GM12891 (cell line): ENCODE data around the gene PCNP.

Source experiments
- PAX5 ChIP-seq: IDR thresholded peaks from 2 replicates; pipeline ENCODE4 v1.6.1; 2011; ENCODE audit warnings: low read length, moderate library complexity, mild to moderate bottlenecking; ENCODE audit not compliant: insufficient read depth, severe bottlenecking
- POLR2A ChIP-seq: IDR thresholded peaks from 2 replicates; pipeline ENCODE4 v1.6.1; 2011; ENCODE audit warnings: low read depth, low read length, control low read depth
- POLR2AphosphoS5 ChIP-seq: IDR thresholded peaks from 2 replicates; pipeline ENCODE4 v1.6.1; 2011; ENCODE audit warnings: low read depth, low read length, control low read depth
- POU2F2 ChIP-seq: IDR thresholded peaks from 2 replicates; pipeline ENCODE4 v1.6.1; 2011; ENCODE audit warnings: low read depth, mild to moderate bottlenecking, control low read depth, low read length, moderate library complexity
- SPI1 ChIP-seq: IDR thresholded peaks from 2 replicates; pipeline ENCODE4 v1.6.1; 2011; ENCODE audit warnings: low read depth, low read length, control low read depth
- TAF1 ChIP-seq: IDR thresholded peaks from 2 replicates; pipeline ENCODE4 v1.6.1; 2011; ENCODE audit warnings: low read depth, low read length, control low read depth

DNA sequence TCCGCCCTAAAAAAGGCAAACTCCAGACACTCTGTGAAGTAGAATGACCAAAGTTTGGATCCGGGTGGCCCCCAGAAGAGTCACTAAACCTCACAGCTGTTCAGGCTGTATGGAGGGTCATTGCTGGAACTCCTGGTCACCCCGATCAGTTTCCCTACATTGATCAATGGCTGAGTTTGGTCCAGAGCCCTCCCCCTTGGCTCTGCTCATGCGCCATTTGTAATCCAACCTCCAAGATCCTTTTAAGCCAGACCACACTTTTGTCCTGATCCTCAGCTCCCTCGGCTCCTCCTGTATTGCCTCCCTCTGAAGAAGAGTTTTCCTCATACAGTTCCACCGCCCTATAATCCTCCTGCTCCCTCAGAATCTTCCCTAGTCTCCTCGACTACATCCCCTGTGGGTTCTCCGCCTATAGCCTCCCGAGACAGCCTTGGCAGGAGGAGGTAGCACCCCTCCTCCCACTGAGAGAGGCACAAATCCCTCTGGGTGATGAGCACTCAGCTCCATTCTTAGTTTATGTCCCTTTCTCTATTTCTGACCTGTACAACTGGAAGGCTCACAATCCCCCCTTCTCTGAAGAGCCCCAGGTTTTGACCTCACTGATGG lies 60.7 kb downstream of the PCNP start:
- TF ChIP-seq POLR2AphosphoS5 (no peak), POLR2A (no peak), SPI1 (no peak), PAX5 (no peak), TAF1 (no peak), POU2F2 (no peak)
